Measurements from ENCODE around the gene CRB2.
"Not testable (repeated sequence)": the region's sequence is repeated elsewhere in the genome, so short reads cannot be mapped to it uniquely, and the experiment has no call there.

Gene CRB2

DNA sequence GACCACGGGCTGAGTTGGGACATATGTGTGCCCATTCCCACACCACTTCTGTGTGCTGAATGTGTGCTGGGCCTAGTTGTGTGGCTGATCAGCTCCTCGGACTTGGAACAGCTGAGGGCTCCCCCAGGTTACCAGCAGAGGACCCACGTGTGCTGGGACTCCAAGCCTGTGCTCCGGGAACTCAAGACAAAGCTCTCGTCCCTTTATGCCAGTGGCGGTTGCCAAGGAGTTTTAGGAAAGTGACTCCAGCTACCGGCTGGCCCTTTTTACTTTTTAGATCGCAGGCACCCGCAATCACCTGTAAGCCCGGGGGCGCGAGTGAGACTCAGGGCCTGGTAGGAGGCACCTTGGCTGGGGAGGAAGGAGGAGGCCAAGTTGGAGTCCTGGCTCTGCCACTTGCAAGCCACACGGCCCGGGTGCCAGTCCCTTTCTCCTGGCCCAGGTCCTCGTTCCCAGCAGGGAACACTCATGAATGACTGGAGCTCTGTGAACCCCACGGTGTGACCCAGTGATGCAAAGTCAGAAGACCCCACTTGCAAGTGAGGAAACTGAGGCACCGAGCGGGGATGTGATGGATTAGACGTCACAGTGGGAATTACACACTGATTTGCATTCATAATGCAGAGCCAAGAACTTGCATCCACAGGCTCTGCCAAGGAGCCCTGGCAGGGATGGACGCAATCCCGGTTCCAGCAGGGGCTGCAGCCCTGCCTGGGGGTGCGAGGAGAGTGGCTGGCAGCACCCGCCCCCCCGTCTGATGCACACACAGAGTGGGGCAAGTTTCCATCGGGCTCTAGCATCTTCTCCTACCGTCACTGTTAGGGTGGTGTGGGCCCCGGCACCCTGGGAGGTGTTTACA, 26.9 kb downstream of the CRB2 start:
- peak; percentile 31 for DNase-seq (ENCODE audit: low spot score)

DNA sequence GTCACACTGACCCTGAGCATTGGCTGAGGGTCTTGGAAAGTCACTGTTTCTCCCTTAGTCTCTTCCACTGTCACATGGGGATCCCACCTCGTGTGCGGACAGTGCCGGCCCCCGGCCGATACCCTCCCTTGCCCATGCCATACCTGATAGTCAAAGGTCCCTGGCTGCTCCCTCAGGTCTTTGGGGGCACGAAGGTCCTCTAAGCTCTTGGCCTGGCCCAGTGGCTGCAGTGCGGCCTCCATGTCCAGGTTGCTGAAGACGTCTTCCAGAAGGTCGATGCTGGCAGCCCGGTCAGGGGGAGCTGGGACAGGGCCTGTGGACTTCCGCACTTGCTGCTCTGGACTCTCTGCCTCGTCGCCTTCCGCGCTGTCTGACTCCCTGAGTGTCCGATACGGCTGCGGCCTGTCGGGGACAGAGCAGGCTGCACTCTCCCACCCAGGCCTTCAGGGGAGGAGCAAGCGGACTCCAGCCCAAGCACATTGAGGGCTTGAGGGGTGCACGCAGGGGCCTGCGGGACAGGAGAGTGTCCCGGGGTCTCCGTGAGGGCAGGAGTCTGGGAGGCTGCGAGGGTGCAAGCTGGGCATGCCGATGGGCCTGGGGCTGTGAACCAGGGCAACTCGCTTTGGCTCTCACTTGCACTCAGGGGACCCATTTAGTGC, 27.6 kb downstream of the CRB2 start:
- DNase-seq (ENCODE audit: low spot score), result no peak

DNA sequence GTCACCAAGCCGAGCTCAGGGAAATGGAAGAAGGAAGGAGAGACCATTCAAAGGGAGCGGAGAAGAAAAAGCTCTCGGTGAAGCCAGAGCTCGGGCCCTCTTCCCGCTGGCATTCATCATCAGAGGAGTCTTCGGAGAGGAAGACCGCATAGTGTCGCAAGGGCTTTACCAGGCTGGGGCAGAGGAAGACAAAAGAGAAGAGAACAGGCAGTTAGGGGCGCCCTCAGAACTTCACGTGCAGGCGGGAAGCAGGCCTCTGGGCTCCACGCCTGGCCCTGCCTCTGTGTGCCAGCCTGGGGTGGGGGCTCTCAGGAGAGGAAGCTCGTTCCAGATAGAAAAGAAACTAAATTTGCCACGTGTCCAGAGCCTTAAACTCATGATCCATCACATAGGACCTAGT, 31.7 kb downstream of the CRB2 start:
- no peak for DNase-seq (ENCODE audit: low spot score)

DNA sequence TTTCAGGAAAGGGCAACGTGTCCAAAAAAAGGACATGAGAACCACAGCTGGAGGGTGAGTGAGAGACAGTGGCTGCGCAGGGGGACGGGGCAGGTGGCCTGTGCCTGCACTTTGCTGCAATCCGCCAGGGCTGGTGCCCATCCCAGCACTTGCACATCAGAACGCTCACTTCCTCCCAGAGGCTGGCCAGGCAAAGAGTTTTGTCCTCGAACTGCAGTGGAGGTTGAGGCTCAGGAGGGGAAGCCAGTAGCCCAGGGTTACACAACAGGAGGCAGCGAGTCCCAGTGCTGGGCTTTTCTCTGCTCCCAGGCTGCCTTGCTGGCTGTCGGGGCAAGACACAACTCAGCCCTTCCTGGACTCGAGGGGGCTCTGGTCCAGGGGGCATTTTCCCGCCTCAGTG, 33.1 kb downstream of the CRB2 start:
- no peak for DNase-seq (ENCODE audit: low spot score)

DNA sequence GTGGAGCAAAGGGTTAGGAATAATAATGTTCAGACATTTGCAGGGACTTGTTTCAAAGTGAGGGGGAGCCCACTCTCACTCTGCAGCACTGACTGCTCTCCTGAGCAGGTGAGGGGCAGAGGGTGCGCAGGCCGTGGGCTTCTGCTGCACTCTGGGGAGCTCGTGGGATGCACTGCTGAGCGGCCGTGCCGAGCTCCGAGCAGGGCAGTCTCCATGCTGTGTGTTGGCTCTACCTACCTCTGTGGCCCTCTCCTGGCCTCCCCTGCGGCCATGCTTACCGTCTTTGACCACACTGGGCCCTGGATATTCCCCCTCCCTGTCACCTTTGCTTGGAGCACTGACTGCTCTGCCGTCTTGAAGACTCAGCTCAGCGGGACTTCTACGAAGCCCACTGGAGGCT, 33.7 kb downstream of the CRB2 start:
- DNase-seq (ENCODE audit: low spot score), result no peak

DNA sequence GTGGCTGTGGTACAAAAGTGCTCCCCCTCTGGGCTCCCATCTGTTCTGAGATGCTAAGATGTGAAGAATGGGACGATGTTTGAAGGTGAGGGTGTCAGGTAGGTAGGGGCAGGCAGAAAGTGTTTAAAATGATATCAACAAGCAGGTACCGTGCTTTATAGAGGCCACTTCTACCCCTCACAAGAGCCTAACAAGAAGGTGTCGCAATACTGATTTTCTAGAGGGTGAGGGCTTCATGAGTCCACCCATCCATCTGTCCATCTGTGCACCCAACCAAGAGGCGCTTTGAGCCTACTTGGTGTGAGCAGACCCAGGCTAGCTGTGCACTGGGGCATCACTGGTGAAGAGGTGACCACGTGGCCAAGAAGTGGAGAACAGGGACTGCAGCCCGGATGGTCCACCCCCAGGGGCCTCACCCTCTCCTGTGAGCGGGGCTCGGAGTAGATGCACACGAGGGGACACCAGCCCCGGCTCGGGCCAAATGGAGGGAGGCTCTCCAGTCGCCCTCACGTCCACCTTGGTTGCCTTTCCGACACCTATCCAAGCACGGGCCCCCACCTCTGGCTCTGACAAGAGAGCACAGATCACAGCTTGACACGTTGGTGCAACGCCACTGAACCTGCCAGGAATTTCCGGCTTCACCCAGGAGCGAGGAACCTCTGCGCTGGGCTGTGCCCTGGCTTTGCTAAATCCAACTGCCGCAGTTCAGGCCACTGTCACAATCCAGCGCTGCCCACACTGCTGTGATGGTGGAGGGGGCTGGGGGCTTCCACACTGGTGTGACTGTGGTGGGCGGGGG, 34.5 kb downstream of the CRB2 start:
- no peak for DNase-seq (ENCODE audit: low spot score)

DNA sequence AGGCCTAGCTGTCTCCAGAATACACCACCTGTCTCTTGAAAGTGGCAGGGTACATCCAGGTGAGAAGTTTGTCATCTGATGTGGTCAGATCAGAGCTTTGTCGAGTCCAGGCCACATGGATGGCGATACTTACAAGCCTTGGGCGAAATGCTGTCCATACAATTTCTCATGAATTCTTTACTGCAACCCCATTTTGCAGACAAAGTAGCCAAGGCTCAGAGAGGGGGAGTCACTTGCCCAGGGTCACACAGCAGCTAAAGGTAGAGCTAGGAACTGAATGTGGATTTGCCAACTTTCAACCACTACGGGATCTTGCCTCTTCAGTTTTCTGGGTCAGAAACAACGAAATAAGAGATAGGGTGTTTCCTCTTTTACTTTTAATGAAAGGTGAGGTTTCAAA, 35.2 kb downstream of the CRB2 start:
- DNase-seq (ENCODE audit: low spot score), result no peak

DNA sequence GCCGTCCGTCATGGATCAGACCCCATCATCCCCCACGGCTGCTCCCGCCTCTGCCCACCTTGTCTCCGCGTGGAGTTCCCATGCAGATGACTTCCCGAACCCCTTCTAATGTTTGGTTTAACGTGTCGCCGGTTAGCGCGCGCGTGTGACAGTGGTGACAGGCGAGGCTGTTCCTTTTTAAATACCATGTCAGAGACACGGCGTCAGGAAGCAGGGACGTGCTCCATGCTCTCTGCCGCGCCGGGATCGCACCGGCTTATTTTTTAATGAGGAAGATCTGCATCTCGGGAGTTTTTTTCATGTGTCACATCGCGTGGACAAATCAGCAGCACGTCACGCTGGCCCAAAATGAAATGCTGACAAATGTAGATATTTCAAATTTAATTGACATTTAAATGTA, 35.9 kb downstream of the CRB2 start:
- no peak for DNase-seq (ENCODE audit: low spot score)

DNA sequence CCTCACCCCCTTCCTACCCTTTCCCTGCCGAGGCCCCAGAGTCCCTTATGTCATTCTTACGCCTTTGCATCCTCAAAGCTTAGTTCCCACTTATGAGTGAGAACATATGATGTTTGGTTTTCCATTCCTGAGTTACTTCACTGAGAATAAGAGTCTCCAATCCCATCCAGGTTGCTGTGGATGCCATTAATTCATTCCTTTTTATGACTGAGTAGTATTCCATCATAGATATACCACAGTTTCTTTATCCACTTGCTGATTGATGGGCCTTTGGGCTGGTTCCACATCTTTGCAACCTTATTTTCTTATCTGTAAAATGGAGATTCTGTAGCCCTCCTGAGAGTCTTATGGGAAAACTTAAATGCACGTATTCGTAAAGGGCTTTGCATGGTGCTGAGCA, 36.8 kb downstream of the CRB2 start:
- no peak for DNase-seq (ENCODE audit: low spot score)

DNA sequence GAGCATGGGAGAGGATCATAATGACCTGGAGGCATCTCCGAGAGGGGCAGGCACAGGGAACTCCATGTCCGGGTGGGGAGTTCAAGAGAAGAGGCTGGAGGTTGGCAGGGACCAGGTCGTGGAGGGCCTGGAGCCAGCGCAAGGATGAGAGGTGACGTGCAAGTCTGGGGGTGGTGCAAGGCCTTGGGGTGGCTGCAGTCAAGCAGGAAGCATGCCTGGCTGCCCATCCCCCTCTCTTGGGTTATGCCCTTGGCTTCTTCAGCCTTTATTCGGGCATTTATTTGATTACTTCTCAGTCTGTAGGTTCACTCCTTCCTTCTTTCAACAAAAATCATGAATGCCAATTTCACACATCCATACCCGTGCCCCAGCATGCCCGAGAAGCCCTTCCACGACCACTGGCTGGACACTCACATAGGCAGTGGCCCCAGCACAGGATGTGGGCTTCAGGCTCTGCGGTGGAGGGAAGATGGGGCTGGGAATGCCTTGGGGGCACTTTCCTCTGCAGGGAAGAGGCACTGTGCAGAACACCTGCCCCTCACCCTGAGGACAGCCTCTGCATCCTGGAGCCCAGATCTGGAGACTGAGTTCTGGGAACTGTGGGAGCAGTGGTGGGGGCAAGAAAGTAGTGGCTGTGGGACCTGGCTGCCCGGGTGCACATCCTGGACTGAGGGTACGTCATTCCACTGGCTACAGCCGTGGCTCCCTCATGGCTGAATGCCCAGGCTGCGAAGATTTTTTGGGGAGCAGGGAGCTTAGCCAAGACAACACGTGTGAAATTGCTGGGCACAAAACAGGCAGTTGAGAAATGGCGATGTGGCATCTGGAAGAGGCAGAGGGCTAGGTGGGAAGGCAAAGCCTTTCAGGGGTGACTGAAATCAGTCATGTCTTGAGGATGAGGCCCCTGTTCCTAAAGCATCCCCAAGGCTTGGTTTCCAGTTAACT, 38.6 kb downstream of the CRB2 start:
- DNase-seq (ENCODE audit: low spot score), result no peak

DNA sequence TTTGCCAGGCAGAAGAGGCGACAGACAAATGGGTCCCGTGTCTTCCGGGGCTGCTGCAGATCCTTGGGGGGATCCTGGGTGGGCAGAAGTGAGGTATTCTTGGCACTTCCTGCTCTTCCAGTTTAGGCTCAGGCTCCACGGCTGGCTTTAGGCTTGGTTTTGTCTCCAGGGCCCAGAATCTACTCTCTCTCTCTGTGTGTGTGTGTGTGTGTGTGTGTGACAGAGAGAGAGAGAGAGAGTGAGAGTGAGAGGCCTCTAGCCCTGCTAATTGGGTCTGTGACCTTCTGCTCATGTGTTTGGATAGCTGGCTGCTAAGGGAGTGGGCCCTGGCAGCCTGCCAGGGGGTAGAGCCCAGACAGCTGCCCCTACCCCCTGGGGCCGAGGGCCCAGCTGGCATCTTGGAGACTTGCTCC, 39.3 kb downstream of the CRB2 start:
- DNase-seq (ENCODE audit: low spot score), result no peak

DNA sequence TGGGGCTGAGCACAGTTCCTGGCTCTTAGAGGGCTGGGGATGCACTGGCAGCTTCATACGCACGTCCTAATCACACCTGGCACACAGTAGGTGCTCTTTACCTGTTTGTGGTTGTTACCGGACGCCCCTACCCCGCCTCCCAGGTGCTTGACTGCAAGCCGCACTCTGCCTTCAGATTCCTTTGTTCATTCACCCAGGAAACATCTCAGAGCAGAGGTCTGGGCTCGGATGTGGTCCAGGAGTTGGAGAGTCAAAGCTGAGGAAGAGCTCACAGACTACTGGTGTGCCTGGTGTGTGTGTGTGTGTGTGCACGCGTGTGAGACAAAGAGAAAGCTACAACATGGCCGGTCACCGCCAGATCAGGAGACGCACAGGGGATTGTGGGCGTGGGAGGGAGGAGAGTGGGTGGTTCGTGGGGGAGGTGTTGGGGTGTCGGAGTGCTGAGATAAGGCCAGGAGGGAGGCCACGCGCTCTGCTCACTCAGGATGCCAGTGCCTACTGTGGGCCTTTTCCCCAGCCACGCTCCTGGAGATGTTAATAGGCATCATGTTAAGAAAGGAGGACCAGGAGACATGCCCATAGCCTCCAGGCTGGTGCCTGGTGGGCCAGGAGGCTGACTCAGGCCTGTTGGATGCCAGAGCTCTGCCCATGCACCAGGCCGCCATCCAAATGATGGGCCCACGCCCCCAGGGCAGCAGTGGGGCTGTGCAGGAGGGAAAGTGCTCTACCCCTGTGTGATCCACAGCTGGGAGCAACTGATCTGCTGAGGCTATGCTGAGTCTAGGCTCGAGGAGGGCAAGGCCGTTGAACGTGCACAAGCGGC, 39.9 kb downstream of the CRB2 start:
- no peak for DNase-seq (ENCODE audit: low spot score)

DNA sequence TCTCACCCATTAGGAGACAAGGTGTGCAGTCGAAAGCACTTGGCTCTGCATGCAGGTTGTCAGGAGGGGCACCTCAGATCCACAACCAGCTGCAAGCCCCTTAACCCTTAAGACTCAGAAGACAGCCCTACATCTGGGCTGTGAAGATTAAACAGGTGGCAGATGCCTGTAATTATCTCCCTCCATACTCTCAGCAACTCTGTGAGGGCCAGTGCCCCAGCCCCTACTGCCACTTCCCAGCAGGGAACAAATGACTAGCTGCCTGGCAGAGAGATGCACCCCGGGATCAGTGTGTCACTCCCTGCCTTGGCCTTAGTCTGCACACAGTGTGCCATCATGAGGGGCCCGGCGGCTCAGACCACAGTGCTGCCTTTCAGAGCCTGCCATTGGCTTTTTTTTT, 42.0 kb downstream of the CRB2 start:
- no peak for DNase-seq (ENCODE audit: low spot score)

DNA sequence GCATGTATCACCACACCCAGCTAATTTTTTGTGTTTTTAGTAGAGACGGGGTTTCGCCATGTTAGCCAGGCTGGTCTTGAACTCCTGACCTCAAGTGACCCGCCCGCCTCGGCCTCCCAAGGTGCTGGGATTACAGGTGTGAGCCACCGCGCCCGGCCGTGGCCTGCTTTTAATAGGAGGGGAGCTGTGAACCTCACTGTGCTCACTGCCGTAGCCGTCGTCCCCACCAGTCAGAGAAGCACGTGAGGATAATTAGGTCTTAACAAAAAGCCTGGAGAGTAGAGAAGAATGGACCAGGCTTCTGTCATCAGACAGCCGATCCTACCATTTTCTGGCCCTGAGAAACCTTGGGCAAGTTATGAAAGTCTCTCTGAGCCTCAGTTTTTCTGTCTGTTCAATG, 42.9 kb downstream of the CRB2 start:
- DNase-seq (ENCODE audit: low spot score), result not testable (repeated sequence)

DNA sequence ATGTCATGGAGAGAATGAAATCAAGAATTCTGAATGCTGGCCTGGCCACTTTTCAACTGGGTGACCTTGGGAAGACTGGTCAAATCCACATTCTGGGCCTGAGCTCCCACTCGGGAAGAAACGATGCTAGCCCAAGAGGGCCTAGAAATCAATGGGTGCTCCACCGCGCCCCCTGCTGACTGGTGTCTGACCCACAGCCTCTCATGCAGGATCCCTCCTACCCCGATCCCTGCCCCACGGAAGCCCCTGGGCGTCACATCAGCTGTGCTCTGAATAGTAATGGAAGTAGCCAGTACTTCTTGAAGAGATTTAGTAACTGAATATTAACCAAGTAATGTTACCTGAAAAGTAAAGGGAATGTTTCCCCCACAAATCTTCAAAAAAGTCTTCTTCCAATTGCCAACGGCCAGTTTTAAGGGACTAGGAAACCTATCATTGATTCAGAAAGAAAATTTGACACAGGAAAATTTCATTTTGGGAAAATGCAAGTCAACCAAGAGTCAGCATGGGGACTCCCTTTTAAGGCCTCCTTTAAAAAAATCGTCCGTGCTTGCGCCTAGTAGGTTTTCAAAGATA, 43.9 kb downstream of the CRB2 start:
- DNase-seq (ENCODE audit: low spot score), result no peak

DNA sequence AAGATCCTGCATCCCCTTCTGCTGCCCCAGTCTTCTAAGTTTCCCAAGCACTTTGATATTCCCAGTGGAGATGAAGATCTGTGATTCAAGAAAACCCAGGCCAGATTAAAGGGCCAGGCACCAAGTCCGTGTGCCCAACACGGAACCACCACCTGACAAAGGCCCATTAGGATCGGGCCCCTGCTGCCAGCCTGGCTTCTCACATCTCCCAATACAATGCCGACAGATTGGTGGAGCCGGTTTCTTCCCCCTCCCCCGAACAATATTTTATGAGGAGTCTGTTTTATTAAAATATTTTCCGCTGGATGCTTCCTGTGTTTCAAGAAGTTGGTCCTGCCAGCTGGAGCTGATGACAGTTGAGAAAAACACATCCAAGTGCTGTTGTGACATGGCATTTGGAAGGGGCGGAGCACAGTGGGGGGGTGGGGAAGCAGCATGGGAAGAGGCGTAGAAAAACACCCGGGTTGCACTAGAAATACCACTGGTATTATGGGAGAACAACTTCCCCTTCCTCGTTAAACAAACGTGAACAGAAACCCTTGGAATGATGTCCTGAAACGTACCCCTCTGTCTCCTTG, 45.0 kb downstream of the CRB2 start:
- no peak for DNase-seq (ENCODE audit: low spot score)

DNA sequence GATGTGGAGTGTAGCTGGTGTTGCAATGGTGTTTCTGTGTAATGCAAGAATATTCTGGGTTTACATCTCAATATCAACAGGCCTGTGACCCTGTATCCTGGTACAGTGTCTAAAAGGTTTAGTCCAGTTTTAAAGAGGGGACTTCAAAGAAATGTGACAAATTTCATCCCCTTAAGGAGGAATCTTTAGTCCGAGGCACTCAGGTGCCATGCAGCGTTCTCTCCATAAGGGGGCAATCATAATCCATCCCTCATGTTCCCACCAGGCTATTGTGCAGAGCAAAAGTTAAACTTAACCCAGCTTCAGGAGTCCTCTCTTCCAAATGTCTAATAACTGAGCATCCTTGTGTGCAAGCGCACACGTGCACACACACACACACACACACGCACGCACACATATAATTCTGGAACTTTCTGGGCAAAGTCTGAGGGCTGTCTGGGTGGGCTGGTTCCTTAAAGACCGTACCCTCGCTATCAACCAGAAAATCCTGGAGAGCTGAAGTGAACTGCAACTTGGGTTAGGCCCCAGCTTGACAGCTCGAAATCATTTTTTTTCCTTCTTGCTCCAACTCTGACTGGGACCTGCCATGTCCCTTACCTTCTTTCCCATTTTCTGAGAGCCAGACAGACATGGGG, 46.0 kb downstream of the CRB2 start:
- peak; percentile 41 for DNase-seq (ENCODE audit: low spot score)

DNA sequence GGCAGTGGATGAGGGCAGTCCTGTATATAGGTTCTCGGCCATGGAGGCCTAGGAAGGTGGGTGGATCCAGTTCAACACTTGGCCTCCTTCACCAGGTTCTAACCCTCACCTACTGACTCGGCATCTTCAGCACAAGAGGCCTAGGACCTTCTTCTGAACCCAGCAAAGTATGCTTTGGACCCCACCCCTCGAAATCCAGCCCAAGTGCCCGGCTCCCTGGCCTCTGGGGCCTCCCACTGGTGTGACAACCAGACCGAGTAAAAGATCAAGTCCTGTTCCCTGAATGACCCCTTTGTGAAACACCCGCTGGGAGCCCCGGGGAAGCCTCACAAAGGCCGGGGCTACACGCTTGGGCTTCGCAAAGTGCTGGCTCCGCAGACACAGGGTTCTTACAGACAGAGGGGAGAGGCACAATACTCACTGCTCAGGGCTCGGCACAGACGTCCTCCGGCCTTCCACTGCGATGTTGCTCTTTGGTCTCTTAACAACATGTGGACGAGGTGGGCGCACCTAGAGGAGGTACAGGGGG, 47.0 kb downstream of the CRB2 start:
- DNase-seq (ENCODE audit: low spot score), result peak; percentile 32

DNA sequence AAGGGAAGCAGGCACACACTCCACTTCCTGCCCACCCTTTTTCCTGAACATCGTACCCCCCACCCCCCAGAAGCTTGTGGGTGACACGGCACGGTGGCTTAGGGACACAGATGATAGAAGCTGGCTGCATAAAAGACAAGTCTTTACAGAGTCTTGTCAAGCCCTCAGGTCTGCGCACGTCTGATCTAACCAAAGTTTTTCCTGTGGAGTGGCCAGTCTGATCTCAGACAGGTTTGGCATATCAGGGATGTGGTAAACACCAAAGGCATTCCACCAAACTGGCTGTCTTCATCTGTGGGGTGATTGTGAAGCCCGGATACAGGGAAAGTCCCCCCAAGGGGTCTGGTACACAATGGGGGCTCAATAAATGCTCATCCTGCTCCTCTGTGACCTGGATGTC, 50.0 kb downstream of the CRB2 start:
- no peak for DNase-seq (ENCODE audit: low spot score)
